Measurements from ENCODE around the gene CYP2C9.
"Not testable (repeated sequence)": the region's sequence is repeated elsewhere in the genome, so short reads cannot be mapped to it uniquely, and the experiment has no call there.

CYP2C9 gene

GRCh38 chr10:94938383-94938782, at the start of gene CYP2C9:
Gene CYP2C9, plus strand, starts transcription at chr10:94938658. Its CDS starts 25 bp downstream, at chr10:94938683.
- DNase-seq: no peak

- DNase-seq: no peak
These were observed 49.3 kb upstream of the CYP2C9 start for GRCh38 chr10:94889123-94889522.

DNA sequence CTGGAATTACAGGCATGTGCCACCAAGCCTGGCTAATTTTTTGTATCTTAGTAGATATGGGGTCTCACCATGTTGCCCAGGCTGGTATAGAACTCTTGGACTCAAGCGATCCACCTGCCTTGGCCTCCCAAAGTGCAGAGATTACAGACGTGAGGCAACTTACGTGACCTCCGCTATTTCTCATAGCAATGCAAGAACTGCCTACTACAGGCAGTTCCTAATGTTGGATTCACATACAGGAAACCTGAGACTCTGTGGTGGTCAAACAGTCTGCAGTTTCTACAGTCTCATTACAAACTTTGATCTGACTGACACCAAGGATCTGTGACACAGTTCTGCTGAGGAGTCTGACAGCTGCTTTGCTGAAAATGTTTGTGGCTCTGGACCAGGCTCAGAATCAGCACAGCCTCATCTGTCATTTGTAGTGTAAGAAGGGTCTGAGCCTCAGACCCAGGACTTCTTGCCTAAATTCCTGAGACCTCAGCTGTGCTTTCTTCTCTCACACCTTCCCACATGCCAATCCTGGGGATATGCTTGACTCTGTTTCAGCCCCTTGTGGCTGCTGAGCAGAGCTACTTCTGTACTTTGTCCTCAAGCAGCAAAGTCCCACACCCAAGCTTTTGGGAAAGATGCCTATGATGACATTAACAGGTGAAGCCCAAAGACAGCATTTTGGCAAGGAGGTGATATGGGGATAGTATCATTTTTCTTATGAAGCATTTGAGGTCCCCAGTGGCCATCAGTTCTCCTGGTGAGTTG, 48.0 kb upstream of the CYP2C9 start:
- DNase-seq: no peak

GRCh38 chr10:94898414-94898813, 40.0 kb upstream of the CYP2C9 start:
- DNase-seq: not testable (repeated sequence)

GRCh38 chr10:94902080-94902479, 36.4 kb upstream of the CYP2C9 start:
- DNase-seq: no peak

DNA sequence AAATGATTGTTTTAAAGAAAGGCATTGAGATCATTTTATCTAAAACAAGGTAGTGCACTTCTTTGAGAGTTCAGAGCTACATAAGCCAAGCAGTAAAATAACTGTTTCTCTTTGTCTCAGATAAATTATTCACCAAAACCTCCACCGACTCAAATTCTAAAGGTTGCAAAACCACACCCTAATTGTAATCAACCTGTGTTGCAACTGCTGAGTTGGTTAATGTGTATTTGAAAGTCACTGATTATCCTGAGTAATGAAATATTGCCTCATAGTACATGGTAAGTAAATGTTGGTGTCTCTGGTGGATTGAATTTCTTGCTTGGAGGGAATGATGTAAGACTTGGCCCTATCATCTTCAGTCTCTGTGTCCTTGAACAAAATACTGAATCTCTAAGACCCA, 35.9 kb upstream of the CYP2C9 start:
- DNase-seq: no peak

GRCh38 chr10:94904506-94905148, 33.8 kb upstream of the CYP2C9 start:
- DNase-seq: not testable (repeated sequence)

- DNase-seq: no peak
These were observed 22.0 kb upstream of the CYP2C9 start for GRCh38 chr10:94916423-94916822.

DNA sequence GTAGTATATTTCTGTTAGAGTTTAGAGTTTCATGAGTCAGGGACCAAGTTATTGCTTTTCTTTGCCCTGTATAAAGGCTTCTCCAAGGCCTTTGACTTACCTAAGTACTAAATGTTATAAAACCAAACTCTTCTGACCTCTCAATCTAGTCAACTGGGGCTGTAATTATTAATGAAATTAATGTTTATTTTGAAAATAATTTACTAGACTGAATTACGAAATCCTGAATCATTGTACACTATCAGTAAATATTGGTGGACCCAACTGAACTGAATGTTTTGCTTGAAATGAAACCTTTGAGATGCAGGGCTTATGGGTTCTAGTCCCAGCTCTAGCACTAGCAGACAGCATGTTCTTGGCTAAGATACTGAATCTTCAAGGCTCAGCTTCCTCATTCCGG, 1.7 kb upstream of the CYP2C9 start:
- DNase-seq: no peak

- not testable (repeated sequence) for DNase-seq
These were observed 5.1 kb downstream of the CYP2C9 start for GRCh38 chr10:94943432-94944103.

DNA sequence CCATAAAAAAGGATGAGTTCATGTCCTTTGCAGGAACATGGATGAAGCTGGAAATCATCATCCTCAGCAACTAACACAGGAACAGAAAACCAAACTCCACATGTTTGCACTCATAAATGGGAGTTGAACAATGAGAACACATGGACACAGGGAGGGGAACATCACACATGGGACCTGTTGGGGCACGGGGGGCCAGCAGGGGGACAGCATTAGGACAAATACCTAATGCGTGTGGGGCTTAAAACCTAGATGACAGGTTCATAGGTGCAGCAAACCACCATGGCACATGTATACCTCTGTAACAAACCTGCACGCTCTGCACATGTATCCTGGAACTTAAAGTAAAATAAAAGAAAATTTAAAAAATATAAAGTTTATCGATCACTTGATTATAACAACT, 7.7 kb downstream of the CYP2C9 start:
- DNase-seq: not testable (repeated sequence)

DNA sequence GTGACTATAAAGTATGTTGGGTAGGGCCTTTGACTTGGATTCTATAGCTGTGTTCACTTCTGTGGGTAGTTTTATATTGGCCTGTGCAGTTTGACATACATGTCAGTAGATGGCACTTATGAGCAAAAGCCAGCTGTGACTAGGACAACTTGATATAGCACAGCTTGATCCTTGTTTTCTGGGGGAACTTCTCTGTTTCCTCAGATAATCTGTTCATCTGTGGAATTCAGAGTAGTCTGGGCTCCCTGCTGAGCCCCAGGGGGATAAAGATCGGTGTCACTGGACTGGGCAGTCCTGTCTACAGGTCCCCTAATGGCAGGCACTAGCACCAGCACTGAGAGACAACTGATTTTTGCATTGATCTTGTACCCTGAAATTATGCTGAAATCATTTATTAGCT, 25.4 kb downstream of the CYP2C9 start:
- DNase-seq: no peak

DNA sequence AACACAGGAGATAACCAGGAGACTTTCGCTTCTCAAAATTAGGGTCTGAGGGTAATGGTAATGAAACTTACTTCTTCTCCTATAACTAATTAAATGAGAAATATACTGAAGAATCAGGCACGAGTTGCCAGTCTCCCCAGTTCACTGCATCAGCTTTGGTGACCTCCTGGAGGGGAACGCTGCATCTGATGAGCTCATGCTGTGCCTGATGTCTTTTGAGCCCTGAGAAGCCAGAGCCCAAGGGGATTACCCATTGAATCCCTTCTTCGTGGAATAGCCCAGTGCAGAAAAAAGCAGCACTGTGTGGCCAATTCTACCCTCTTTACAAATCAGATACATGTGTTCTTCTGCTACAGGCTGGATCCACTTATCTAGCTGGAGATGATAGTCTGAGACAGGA, 45.1 kb downstream of the CYP2C9 start:
- DNase-seq: no peak

- no peak for DNase-seq
These were observed 50.7 kb downstream of the CYP2C9 start for GRCh38 chr10:94989192-94989591.

- DNase-seq: no peak
These were observed 52.9 kb downstream of the CYP2C9 start for GRCh38 chr10:94991243-94991888.

DNA sequence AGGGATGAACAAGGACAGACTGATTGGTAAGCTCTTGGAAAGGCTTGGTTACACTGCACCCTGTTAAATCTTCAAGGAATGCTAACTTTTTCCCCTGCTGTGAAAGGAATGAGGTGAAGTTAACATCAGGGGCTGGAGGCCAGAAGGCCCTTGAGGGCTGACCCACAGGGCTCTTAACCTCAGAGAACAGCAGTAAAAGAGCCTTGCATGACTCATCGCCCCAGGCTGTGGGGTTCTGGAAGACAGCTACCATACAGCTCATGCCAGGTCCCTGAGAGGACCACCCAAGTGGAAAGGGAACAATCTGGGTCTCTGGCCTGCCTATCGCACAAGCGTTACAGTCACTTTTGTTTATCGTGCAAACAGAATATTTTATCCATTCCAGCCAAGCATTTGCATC, 54.4 kb downstream of the CYP2C9 start:
- DNase-seq: no peak

- DNase-seq: no peak
These were observed 59.3 kb downstream of the CYP2C9 start for GRCh38 chr10:94997741-94998174.

- no peak for DNase-seq
These were observed 88.0 kb downstream of the CYP2C9 start for GRCh38 chr10:95026461-95026860.

DNA sequence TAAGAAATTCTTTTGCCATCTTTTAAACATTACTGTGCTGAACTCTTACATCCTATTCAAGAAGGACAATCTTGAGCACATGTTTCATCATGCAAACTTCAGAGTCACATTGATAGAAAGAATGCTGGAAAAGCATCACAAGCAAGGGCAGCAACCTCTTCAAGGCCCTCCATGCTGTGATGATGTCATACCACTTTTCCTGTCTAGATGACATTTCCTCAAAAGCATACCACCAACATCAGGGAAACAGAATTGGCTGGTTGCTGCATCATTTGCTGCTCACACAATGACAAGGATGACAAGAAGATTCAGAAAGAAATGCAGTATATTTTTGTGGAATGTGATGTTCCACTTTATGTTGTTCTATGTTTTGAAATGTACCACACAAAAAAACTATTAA, 93.2 kb downstream of the CYP2C9 start:
- no peak for DNase-seq

GRCh38 chr10:95034401-95034800, 95.9 kb downstream of the CYP2C9 start:
- DNase-seq: no peak

DNA sequence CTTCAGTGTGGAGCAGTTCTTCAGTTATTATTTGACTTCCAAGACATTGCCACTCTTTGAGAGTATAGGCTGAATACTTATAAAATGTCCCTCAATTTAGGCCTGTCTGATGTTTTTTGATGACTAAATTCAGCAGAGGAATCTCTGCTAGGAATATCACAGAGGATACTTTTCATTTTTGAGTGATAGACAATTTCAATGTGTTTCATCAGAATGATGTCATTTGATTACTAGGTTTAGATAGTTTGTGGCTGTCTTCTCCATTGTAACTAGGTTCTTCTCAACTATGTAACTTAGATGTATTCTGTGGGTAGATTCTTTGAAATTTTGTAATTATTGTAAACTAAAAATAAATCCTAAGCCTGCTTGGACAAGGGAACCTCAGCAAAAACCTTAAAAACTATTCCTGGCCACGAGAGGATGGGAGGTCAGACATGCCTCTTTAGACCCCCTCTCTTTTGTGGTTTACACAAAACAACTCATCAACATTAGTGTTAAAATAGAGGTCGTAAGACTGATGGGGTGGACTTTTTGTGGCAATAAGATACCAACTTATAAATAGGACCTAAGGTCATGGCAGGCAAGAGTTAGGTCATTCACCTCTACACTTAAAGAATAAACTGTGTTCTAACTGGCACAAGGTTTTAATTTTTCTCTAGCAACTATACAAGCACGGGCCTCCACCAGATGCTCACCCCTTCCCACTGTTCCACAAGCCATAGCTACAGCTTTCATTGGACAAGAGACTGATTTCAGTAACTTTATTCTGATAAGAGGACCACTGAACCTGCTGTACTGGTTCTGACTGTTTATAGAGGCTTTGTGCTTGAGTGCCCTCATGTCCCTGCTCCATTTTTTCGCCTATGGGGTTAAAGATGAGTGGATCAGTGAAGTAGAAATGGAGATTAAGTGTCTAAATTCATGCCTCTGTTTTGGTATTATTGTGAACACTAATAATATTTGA, 97.2 kb downstream of the CYP2C9 start:
- DNase-seq: no peak

GRCh38 chr10:95039281-95039680, 100.8 kb downstream of the CYP2C9 start:
- DNase-seq: no peak
